ENCODE data around the gene YIPF7. TPM values are rescaled to one million over a fixed set of nuclear protein-coding genes. Genes with fewer than 3 reads are reported as not detected.

Gene YIPF7
- total RNA-seq (2021; ENCODE audit: unreplicated experiment) (not detected), Bru-seq, nascent RNA (percentile 15 among the genes with signal in this experiment), BruChase-seq, experiment 1, labeled RNA remaining after a 2-hour chase (percentile 23 among the genes with signal in this experiment), BruChase-seq, experiment 2, labeled RNA remaining after a 6-hour chase (percentile 16 among the genes with signal in this experiment)
- not detected for polyA plus RNA-seq (2012; ENCODE audit: insufficient read length)
- long read RNA-seq, partial matches to known transcripts, result 0 of 1 reads
- long read RNA-seq, other reads (novel, unspliced or antisense), result 1 of 1 reads

DNA sequence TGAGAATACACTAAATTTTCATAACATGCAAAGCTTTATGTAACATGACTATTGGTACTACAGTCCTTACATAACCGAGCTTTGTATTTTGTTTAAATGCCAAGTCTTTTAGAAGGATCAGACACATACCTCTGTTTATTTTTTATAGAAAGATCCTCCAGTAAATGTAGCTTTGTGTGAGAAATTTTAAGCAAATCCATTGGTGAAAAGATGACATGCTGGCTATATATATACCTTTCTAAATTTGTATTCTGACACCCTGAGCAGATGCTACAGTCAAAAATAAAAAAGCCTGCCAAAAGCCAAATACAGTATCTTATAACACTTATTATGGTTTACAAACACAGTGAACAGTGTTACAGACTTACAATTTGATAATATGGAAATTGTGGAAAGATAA is at the start of gene YIPF7:
TSS of gene YIPF7 (minus strand) at position 201 of the 400 bp plus-strand sequence. CDS start 1,525 bp downstream, outside the sequence.
- H3K4me1 ChIP-seq (ENCODE audit: control insufficient read depth, insufficient read depth, low read length), result no peaks in the 10 kb centered on the region
- BruUV-seq (replicated peaks), result no TSS peak
- H3K4me3 ChIP-seq (ENCODE audit: low read depth in 2 of 2, low read length in 2 of 2), result no peak within 1 kb of the TSS
- no peak for DNase-seq (ENCODE audit: low read depth, low spot score)
- ChIA-PET POLR2A (no interaction called here), CTCF (no interaction called here)
- ATAC-seq, result no peak
- TF ChIP-seq SIN3A (IDR thresholded peaks at IDR 0.05; ENCODE audit: borderline replicate concordance, insufficient read depth, low read depth, low read length), result no peak
- TF ChIP-seq TCF7L2 (IDR thresholded peaks at IDR 0.05; ENCODE audit: low read depth, low read length), result no peak
- TF ChIP-seq REST (IDR thresholded peaks at IDR 0.05; ENCODE audit: insufficient read depth in 1 of 2, low read depth in 2 of 2, low read length in 1 of 2), result no peak
- no peak for TF ChIP-seq CTCF (IDR thresholded peaks at IDR 0.05)
- no peak for TF ChIP-seq POLR2AphosphoS5 (IDR thresholded peaks at IDR 0.05; ENCODE audit: low read depth, low read length)
- H3K27me3 ChIP-seq (ENCODE audit: control insufficient read depth, insufficient read depth, low read length), result no peaks in the 10 kb centered on the region
- no peak within 1 kb of the TSS for H3K27ac ChIP-seq (ENCODE audit: low read length)
- no peaks in the 10 kb centered on the region for H3K36me3 ChIP-seq (ENCODE audit: control insufficient read depth, insufficient read depth, low read length)
- in situ Hi-C loops (cut with HindIII; ENCODE audit: low pct_unique_long_range_greater_than_20kb, low sequenced_read_pairs) (no loop called here), intact Hi-C loops (cut with micrococcal nuclease; ENCODE audit: unreplicated experiment) (no loop called here)
- H3K9me3 ChIP-seq (ENCODE audit: control insufficient read depth, insufficient read depth, low read depth, low read length), result no peaks in the 10 kb centered on the region

GRCh38 chr4:44701037-44701436 is 49.6 kb upstream of the YIPF7 start:
- CTCF ChIA-PET, result no interaction called here
- BruUV-seq (replicated peaks), result no TSS peak
- POLR2A ChIA-PET, result no interaction called here
- Histone ChIP-seq H3K27me3 (ENCODE audit: control insufficient read depth, insufficient read depth, low read length) (no peaks in the 10 kb centered on the region), H3K9me3 (ENCODE audit: control insufficient read depth, insufficient read depth, low read depth, low read length) (no peaks in the 10 kb centered on the region), H3K27ac (ENCODE audit: low read length) (no peak overlapping the region), H3K4me3 (ENCODE audit: low read depth in 2 of 2, low read length in 2 of 2) (no peak overlapping the region), H3K4me1 (ENCODE audit: control insufficient read depth, insufficient read depth, low read length) (no peaks in the 10 kb centered on the region), H3K36me3 (ENCODE audit: control insufficient read depth, insufficient read depth, low read length) (peaks cover 9% of the 10 kb centered on the region)
- intact Hi-C loops (cut with micrococcal nuclease; ENCODE audit: unreplicated experiment) (no loop called here), in situ Hi-C loops (cut with HindIII; ENCODE audit: low pct_unique_long_range_greater_than_20kb, low sequenced_read_pairs) (no loop called here)
- TF ChIP-seq CTCF (IDR thresholded peaks at IDR 0.05) (no peak), TCF7L2 (IDR thresholded peaks at IDR 0.05; ENCODE audit: low read depth, low read length) (no peak), SIN3A (IDR thresholded peaks at IDR 0.05; ENCODE audit: borderline replicate concordance, insufficient read depth, low read depth, low read length) (no peak), REST (IDR thresholded peaks at IDR 0.05; ENCODE audit: insufficient read depth in 1 of 2, low read depth in 2 of 2, low read length in 1 of 2) (no peak)
- DNase-seq (ENCODE audit: low read depth, low spot score) (no peak), ATAC-seq (no peak)
